Measurements from ENCODE around the gene FBXO31.

Gene FBXO31

DNA sequence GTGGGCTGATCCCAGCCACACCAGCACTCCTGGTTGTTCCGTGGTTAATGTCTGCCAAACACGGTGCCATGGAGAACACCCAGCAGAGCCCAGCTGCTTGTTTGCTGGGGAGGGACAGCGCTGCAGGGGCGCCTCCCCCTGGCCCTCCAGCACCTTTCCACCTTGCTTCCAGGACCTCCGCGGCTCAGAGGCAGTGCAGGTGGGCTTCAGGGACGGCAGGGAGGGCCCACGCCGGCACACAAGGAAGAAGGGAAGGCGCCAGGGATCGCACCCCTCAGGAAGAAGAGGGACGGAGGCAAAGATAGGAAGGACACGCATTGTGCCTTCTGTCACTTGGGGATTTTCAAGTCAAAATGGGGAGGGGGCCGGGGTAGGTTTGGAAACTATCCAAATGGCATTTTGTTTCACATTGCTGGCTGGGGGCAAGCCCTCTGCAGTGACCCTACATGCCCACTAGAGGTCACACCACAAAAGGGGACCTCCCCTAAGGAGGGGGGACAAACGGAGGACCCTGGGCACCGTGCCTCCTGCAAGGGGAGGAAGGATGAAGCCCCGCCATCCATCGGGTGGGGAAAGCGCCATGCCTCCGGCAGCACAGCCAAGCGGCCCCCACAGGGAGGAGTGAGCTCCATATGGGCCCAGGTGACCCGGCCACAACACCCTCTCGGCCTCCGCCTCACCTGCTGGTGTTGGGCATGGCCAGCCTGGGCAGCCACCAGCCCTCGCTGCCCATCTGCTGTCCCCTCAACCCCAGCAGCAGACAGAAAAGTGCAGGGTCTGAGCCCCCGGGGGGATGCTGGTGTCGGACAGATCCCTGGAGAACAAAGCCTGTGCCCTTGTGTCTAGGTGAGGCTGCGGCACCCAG lies 58.9 kb downstream of the FBXO31 start:
- no peak for DNase-seq

GRCh38 chr16:87323727-87324410 lies 59.7 kb downstream of the FBXO31 start:
- DNase-seq, result no peak

DNA sequence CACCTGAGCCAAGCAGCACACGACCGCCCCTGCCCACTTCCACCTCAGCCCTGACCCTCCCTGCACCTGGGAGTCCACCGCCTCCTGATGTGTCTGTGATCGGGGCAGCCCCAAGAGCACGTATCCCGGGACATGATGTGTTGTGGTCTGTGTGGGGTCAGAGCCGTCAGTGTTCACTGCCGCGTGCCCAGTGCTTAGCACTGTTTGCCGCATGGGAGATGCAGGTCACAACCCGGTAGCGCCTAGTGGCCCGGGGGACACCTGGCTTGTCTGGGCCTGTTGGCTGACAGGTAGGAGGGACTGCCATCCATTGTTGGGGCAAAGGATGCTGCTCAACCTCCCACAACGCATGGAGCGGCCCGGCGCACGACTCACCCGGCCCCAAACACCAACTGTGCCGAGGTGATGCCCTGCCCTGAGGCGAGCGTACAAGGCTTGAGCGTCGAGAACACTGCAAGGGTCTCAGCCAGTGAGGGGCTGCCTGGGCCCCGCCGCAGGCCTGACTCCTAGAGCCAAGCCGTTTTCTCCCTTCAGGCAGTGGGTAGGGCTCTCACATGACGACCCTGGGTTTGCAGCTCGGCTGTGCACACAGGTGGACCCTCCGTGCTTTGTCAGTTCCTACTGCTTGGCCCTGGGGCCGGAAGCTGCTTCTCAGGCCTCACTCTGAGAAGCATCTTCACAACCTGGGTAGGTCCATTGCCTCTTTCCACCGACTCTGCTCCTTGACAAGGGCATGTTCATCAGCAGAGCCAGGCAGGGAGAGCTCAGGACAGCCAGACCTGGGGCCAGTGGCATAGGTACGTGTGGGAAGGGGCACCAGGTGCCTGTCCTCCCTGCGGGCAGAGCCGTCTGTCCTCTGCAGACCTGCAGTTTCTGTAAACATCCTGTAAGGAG lies 60.5 kb downstream of the FBXO31 start:
- DNase-seq, result no peak

GRCh38 chr16:87322360-87322759 lies 61.2 kb downstream of the FBXO31 start:
- DNase-seq, result no peak

- no peak for DNase-seq
These were observed 62.1 kb downstream of the FBXO31 start for GRCh38 chr16:87321336-87322107.

- DNase-seq, result no peak
These were observed 62.9 kb downstream of the FBXO31 start for GRCh38 chr16:87320510-87321227.

GRCh38 chr16:87319997-87320491 lies 63.5 kb downstream of the FBXO31 start:
- no peak for DNase-seq

- DNase-seq, result no peak
These were observed 64.6 kb downstream of the FBXO31 start for GRCh38 chr16:87319011-87319410.

GRCh38 chr16:87317750-87318644 lies 65.6 kb downstream of the FBXO31 start:
- DNase-seq, result no peak

DNA sequence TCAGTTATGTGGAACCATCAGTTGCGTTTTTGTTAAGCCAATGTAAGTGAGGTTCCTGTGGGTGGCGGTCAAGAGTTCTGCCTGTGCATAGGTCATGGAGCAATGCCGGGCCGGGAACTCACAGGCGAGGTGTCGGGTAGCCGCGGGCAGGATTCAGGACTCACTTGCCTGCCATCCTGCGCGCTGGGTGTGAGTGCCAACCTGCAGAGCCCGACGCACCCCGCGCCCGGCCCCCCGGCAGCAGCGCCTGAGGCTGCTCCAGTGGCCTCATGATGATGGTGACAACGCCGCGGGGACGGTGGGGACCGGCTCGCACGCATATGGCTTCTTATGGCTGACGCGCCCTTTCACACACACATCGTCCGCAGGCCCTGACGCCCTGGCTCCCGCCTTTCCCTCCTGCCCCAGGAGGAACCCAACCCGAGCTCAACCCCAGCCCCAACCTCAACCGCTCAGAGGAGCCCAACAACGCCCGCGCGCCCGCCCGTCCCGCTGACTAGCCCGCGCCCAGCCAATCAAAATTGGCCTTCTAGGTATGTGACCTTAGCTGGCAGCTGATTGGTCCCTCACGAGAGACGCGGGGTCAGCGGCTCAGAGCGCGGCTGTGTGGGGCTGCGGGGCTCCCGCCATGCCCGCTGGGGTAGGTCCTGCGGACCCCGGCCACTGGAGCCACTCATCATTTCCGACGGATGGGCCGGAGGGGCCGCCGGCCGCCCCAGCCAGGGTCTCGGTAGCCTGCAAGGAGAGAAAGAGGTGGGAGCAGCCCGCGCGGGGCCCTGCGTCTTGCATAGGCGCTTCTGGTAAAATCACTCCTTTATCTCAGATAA lies 66.4 kb downstream of the FBXO31 start, which contains the start of gene C16orf95:
Gene C16orf95 (minus strand): TSS at position 470 of the 827 bp plus-strand sequence. CDS start 150 bp downstream, at position 320.
- peak; percentile 65 for DNase-seq

GRCh38 chr16:87316450-87316922 lies 67.1 kb downstream of the FBXO31 start:
- no peak for DNase-seq

DNA sequence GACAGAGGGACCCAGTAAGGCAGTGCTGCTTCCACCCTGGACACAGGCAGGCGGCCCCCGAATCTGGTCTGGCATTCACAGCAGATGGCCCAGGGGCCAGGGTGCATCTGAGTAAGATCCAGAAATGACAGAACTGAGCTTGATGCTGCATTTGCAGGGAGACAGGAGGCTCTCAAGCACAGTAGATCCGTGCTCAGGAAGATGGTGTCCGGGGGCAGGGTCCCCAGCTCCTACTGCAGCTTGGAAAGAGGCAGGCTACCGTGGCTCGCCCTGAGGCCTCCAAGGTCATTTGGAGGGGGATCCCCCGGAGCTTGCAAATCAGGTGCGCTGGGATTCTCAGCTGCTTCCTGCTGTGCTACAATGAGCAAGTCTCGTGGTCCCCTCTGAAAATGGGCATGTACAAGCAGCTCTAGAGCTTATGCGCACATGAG lies 68.6 kb downstream of the FBXO31 start:
- no peak for DNase-seq

DNA sequence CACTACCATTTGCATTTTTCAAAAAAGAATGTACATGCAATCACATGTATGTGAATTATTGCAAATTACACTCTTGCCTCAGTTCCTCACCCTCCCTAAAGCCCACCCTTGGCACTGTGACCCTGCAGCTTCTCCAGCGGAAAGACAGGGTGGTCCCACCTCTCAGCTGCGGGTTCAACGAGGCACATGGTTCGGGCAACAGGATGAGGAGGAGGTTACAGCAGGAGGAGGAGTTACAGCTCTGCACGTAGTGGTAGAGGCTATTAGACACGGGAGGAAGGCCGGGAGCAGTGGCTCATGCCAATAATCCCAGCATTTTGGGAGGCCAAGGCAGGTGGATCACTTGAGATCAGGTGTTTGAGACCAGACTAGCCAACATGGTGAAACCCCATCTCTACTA lies 71.6 kb downstream of the FBXO31 start:
- DNase-seq, result no peak

DNA sequence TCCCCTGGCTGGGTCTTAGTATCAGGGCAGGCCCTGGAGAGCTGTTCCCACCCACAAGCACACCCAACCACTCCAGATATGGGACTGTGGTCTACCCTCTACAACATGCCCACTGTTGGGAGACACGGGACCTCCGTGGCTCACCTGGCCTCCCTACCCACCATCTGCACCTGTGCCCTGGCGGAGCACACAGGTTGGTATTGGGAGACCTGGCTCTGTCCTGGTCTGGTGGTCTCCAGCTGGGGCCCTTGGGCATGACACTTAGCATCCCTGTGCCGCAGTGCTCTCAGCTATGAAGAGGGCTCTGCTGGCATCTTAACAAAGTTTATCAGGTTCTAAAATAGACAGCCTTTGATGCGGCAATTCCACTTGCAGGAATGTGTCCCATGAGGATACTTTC lies 72.2 kb downstream of the FBXO31 start:
- no peak for DNase-seq

GRCh38 chr16:87310610-87311009 lies 73.0 kb downstream of the FBXO31 start:
- no peak for DNase-seq

DNA sequence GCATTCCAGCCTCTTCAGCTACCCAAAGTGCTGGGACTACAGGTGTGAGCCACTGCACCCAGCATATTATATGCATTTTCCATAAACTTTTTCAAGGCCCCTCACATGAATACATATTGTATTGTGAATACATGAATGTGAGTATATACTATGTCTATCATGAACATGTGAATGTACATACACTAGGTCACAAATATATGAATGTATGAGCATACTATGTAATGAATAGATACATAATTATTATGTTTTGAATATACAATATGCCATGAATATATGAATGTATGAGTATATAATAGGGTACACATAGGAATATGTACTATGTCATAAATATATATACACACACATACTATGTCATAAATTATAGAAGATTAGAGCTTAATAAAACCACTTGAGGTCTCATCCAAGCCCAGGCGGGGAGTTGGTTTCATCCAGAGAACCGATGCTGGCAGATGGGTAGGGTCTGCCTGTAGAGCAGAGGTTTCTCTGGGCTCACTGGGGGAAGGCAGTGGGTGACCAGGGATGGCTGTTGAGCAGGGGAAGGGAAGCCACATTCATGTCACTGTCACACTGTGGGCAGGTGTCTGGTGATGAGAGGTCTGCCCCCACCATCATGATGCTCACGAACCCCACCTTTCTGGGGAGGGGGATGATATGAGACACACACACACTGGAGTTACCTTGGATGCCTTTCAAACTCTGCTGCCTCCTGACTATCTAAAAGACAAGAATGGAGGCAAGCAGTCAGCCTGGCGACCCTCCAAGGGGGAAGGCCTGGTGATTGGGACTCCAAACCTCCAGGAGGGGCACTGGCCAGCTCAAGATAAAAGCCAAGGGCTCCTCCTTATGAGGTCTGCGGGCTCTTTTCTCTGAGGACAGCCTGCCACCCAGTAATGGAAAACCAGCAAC lies 73.7 kb downstream of the FBXO31 start:
- no peak for DNase-seq

DNA sequence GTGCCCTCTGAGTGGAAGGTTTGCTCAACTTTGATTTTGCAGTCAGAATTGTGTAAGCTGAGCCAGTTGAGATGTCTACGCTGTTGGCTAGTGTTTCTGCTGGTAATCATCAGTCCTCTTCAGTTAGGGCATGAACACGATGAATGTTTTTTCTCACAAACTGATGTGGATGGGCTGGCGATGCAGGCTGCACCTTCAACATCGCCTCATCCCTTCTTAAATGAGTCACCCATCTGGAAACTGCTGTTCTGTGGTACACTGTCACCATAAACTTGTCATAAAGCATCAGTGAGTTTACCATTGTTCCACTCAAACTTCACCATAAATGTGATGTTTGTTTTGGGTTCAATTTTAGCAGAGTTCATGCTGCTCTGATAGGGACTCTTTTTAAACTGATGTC lies 74.8 kb downstream of the FBXO31 start:
- DNase-seq, result no peak

DNA sequence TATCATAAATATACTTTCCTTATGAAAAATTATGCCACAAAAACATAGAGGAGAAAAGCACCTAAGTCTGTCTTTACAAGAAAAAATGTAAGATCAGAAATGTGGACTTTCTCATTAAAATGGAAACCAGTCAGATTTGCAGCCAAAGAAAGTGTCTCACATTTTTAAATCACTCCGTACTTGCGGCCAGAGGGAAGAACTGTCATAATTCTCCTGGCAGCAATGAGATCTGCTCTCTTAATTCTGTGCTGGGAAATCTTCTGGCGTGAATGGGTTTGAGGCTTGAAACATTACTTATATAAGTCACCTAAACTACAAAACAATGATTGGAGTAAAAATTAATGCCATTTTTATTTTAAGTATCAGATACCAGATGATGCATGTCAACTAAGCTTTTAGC lies 77.1 kb downstream of the FBXO31 start:
- DNase-seq, result no peak
